Activated T-cell treated with anti-CD3 and anti-CD28 coated beads, Interleukin-2, amount 50 U/mL, for 1 hour (primary cell): ENCODE data around the gene MFN2.
A peak's percentile ranks its signal among the peaks of the same experiment; 100 is the strongest.
"Not testable (repeated sequence)": the region's sequence is repeated elsewhere in the genome, so short reads cannot be mapped to it uniquely, and the experiment has no call there.

Source experiments
- DNase-seq: peaks from one replicate; pipeline ENCODE4 v3.0.0-alpha.2; 2020

The MFN2 gene

DNA sequence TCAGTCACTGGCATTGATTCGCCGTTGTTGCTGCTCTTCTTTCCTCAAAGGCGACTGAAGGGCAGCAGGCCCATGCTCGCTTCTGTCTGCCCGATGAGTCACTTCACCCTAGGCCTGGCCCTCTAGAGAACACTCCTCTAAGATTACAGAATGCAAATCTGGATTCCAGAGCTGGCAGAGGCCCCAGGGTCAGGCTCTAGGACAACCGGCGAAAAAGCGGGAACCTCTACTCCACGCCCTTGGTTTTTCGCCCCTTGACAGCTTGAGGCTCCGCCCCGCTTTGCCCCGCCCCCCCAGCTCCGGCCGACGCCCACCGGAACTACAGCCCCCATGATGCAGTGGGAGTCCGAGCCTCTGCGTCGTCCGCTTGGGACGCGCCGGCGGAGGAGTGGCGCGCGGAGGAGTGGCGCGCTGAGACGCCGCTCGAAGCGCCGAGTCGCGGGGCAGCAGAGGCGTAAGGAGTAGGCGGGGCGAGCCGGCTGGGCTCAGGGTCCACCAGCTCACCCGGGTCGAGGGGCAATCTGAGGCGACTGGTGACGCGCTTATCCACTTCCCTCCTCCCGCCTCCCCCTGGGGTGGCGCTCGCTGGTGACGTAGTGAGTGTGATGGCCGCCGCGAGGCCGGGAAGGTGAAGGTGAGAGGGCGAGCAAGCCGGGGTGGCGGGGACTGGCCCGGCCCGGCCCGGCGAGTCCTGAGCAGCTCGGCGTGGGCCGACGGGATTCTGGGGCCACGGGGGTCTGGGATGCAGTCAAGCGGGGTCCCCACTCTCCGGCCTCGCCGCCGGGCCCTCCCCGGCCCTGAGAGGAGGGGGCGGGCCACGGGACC lies at the start of gene MFN2:
Gene MFN2 (plus strand): TSS at position 594 of the 825 bp plus-strand sequence. CDS start 8,725 bp downstream, outside the sequence.
- DNase-seq: peak; percentile 91

GRCh38 chr1:11930571-11931445 lies 49.4 kb upstream of the MFN2 start:
- no peak for DNase-seq

DNA sequence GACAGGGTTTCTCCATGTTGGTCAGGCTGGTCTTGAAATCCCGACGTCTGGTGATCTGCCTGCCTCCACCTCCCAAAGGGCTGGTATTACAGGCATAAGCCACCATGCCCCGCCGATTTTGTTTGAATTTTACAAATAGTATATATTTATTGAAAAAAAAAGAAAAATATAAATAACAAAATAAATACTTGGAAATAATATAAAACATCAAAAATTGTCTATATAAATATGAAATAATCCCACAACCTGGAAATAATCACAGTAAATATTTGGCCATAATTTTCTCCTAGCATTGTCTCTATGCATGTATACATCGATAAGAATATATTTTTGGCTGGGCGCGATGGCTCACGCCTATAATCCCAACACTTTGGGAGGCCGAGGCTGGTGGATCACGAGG lies 48.4 kb upstream of the MFN2 start:
- DNase-seq: no peak

DNA sequence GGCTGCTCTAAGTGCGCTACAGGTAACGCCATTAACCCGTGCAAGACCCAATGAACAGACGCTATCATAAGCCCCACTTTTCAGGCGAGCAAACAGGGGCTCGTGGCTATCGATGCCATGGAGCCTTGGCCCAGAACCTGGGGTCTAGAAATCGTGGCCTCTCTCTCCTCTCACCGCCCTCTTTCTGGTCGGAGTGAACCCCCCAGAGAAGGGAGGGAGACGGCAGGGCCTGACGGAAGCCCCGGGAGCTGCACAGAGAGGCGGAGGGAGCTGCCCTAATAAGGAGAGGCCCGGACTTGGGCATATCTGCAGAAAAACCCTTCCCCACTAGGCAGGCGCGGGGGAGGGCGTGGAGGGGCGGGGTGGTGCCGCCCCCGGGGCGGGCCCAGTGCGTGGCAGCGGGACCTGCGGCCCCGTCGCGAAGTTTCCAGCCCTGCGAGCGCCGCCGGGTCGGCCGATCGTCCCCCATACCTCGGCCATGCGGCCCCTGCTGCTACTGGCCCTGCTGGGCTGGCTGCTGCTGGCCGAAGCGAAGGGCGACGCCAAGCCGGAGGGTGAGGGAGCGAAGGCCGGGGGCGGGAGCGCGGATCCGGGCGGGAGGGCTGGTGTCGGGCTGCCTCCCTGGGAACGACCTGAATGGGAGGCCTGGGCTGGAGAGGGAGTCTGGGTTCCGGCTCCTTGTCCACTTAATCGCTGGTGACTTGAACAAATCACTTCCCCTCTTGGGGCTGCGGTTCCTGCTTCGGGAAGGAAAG lies 45.8 kb upstream of the MFN2 start, which contains the start of gene PLOD1:
Gene PLOD1 (plus strand): TSS at position 416 of the 755 bp plus-strand sequence. CDS start 63 bp downstream, at position 479.
- peak; percentile 93 for DNase-seq

DNA sequence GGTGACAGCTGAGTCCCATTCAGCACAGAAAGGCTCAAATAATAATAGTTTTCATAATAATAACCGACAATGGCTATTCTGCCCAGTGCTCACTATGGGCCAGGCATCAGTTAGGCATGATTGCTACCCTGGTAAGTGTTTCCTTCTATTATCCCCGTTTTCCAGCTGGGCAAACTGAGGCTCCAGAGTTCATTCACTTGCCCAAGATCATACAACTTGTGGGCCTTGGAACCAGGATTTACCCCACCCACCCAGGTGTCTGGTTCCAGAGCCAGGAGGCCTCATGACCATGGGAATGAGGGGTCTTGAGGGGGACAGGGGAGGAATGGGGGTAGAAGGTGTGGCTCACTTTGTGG lies 45.2 kb upstream of the MFN2 start:
- DNase-seq: no peak

DNA sequence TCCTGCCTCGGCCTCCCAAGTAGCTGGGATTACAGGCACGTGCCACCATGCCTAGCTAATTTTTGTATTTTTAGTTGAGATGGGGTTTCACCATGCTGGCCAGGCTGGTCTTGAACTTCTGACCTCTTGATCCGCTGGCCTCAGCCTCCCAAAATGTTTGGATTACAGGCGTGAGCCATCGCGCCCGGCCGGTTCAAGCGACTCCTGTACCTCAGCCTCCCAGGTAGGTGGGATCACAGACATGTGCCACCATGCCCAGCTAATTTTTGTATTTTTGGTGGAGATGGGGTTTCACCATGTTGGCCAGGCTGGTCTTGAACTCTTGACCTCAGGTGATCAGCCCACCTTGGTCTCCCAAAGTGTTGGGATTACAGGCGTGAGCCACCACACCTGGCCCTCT lies 44.5 kb upstream of the MFN2 start:
- DNase-seq: not testable (repeated sequence)

DNA sequence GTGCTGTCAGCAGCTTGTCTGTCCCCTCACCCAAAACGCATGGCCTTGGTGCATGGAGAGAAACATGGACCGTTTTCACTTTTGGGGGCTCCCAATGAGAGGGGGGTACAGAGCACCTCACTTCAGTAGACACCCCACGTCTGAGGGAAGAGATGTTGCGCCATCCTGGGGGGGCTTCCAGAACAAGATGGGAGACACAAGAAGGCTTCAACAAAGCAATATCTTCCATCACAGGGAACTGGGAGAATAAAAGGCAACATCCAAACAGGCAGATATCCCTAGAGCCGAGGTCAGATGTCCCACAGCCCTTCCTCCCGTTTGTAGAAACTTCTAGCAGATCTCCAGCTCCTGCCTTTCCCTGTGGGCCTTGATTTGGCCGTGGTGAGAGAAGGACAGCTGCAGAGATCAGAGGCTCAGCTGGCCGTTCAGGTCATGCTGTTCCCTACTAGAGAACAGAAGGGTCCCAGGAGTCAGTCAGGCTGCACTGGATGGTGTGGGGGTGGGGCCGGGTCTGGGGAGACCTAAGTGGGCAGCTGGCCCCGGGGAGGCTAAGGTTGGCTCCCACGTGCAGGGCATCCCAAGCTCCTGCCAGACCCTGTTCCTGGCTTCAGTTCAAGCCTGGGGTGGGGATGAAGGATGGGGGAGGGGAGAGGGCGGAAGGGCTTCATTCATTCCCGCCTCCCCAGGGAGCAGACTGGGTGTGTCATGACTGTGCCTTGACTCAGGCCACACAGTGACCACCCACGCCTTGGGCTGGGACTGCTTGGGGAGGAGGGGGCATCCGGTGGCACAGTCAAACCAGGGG lies 41.3 kb upstream of the MFN2 start:
- DNase-seq: no peak

DNA sequence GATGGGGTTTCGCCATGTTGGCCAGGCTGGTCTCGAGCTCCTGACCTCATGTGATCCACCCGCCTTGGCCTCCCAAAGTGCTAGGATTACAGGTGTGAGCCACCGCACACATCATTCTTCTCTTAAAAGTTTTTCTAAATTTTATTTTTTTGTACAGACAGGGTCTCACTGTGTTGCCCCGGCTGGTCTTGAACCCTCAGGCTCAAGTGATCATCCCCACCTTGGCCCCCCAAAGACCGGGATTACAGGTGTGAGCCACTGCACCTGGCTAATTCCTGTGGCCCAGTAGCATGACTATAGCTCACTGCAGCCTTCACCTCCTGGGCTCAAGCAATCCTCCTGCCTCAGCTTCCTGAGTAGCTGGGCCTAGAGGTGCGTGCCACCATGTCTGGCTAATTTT lies 40.5 kb upstream of the MFN2 start:
- DNase-seq: not testable (repeated sequence)

DNA sequence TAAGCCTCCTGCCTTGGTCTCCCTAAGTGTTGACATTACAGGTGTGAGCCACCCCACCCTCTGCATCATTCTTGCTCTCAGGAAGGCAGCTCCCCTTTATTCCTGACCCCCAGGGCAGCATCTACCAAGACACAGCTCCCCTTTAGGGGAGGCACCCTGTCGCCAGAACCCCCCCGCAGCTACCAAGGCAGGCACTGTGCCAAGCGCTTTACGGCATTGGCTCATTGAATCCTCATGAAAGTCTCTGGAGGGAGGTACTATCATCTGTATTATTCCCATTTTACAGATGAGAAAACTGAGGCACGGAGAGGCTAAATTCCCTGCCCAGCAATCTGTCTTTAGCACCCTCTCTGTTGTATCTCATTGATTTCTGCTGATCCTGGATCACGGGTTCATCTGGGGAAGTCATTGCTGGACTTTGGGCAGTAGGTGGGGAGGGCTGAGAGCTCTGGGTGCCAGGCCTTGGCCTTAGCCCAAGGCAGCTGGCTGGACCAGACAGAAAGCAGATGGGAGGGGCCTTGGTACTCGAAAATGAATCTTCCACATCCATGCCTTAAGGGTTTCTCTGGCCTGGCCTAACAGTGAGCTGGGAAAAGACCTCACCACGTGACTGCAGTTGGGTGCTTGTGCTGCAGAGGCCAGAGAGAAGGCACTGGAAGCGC lies 39.9 kb upstream of the MFN2 start:
- no peak for DNase-seq

DNA sequence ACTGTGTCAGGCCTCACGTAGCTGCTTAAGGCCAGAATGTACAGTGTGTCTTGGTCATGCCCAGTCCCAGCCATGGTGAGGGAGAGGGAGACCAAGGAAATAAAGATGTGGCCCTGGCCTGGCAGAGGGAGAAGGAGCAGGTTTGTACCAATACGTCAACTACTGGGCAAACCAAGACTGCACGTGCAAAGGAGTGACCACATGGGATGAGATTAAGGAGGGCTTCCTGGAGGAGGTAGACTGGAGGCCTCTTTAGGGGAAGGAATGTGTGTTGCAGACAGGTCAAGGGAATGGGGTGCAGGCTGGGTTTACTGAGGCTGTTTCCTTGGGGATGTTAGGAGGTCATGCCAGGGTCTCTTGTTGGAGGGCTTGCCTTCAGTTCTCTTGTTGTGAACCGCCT lies 38.0 kb upstream of the MFN2 start:
- no peak for DNase-seq

- no peak for DNase-seq
Observed at GRCh38 chr1:11943619-11944018, 36.6 kb upstream of the MFN2 start.

DNA sequence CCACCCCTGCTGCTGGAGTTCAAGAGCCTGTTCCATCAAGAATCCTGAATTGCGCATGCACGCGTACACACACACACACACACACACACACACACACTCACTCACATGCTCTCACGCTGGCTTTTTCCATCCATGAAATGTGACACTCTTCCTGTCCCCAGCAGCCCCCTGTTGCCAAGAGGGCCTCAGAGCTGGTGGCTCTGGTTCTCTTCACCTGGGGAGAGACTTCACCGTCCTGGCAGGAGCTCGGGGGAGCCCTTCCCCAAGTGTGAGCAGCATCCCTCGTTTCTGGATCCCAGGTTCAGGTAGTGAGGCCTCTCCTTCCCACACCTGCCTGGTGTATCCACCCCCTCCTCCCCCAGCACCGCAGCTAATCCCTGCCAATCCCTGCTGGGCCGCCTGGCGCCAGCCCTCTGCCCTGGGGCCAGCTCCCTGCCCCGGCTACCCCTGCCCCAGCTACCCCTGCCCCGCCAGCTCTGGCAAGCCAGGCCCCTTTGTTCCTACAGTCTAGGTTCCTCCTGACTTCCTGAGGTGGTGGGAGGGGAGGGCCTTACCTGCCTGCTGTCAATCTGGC lies 35.8 kb upstream of the MFN2 start:
- no peak for DNase-seq

DNA sequence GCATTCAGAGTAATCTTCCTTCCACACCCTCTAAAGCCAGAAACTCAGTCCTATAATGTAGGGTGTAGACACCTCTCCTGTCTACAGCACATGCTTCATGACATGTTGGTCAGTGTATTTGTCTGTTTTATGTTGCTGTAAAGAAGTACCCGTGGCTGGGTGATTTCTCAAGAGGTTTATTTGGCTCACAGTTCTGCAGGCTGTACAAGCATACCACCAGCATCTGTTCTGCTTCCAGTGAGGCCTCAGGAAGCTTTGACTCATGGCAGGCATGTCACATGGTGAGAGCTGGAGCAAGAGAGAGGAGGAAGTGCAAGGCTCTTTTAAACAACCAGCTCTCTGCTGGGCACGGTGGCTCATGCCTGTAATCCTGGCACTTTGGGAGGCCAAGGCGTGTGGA lies 33.6 kb upstream of the MFN2 start:
- no peak for DNase-seq

GRCh38 chr1:11948822-11949458 lies 31.3 kb upstream of the MFN2 start:
- no peak for DNase-seq

- no peak for DNase-seq
Observed at GRCh38 chr1:11951901-11952300, 28.3 kb upstream of the MFN2 start.

DNA sequence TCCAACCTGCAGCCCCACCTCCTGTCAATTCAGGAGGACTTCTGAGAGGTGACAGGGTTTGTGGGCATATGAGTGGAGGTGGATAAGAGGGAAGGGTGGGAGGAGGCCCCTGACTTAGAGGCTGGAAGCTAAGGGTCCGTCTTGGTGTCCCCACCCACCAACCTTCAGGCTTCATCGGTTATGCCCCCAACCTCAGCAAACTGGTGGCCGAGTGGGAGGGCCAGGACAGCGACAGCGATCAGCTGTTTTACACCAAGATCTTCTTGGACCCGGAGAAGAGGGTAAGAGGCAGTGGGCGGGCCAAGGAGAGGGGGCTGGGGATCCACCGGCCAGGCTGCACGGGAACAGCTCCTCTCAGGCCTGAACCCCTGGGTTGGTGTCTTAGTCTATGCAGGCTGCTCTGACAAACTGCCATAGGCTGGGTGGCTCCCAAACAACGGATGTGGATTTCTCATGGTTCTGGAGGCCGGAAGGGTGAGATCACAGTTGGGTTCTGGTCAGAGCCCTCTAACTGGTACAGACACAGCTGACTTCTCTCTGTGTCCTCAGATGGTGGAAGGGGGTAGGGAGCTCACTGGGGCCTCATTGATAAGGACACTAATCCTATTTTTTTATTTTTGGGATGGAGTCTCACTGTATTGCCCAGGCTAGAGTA lies 27.7 kb upstream of the MFN2 start:
- DNase-seq: no peak

GRCh38 chr1:11955221-11955620 lies 25.0 kb upstream of the MFN2 start:
- no peak for DNase-seq

GRCh38 chr1:11957398-11957797 lies 22.8 kb upstream of the MFN2 start:
- DNase-seq: no peak

DNA sequence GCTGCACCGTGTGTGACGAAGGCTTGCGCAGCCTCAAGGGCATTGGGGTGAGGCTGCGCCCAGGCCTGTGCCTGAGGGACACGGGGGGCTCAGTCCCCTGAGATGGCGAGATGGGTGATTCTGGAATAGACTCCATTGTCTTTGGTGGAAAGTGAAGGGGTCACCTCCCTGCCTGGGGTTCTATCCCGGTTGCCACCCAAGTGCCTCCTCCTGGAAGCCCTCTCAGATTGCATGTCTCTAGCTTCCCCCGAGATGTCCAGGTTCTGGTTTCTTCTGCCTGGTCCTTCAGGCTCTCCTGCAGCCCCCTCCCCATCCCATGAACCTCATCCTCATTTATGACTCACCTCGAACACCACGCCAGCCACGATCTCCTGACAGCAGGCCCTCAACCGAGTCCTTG lies 22.3 kb upstream of the MFN2 start:
- DNase-seq: no peak

DNA sequence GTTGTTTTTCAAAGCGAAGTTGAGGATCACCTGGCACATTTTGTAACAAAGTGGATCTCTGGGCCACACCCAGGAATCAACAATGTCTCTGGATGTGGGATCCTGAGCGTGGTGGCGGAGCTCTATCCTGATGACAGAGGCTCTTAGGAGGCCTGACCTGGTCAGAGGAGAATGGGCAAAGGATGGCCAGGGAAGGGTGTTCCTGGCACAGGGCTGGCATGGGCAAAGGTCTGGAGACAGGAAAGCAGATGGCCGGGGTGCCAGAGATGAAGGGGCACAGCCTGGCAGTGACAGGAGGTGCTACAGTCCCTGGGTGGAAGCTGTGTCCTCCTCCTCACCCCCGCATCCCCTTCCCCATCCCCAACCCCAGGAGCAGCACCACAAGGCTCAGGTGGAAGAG lies 20.0 kb upstream of the MFN2 start:
- no peak for DNase-seq
